IMR-90 (cell line): ENCODE data around the gene METTL23. TPM values are rescaled to one million over a fixed set of nuclear protein-coding genes. Genes with fewer than 3 reads are reported as not detected.

ENCODE experiments used
- ATAC-seq: fragments of 200-7000 bp; cut with Tn5 transposase; 2 replicates; pipeline ENCODE4 v1.9.1; 2020; ENCODE audit warnings: low read depth, mild to moderate bottlenecking, moderate library complexity
- BruUV-seq: library from RNA; stranded (reverse); fragments of 400-500 nt; replicated peaks from 2 replicates; lab custom pipeline; 2021; lab: Mats Ljungman, UMichigan
- CTCF ChIA-PET: fragments of 300-600 bp; formaldehyde crosslinking; extraction: SDS; loops from one replicate; lab custom pipeline; 2021; ENCODE audit warnings: antibody characterized with exemption; lab: Yijun Ruan, JAX
- POLR2A ChIA-PET: fragments of 300-600 bp; sonication (Branson Sonifier 250); formaldehyde crosslinking; loops from one replicate; lab custom pipeline; 2022; ENCODE audit warnings: antibody characterized with exemption; ENCODE audit not compliant: unreplicated experiment; lab: Charles Lee
- DNase-seq: peaks from one replicate; pipeline ENCODE4 v3.0.0; 2013
- H2AFZ ChIP-seq: replicated peaks from 2 replicates; pipeline ENCODE3; 2013; ENCODE audit warnings: low read length, mild to moderate bottlenecking; ENCODE audit not compliant: poor library complexity
- H2AK5ac ChIP-seq: 2 replicates; pipeline ENCODE4 v1.6.1; 2013; ENCODE audit warnings: low read depth, low read length, inconsistent platforms
- H2AK9ac ChIP-seq: replicated peaks from 2 replicates; pipeline ENCODE3; 2013; ENCODE audit warnings: mild to moderate bottlenecking, low read depth, low read length, moderate library complexity; ENCODE audit not compliant: poor library complexity
- H2BK120ac ChIP-seq: 2 replicates; pipeline ENCODE4 v1.6.1; 2013; ENCODE audit warnings: low read depth, low read length, inconsistent platforms
- H2BK15ac ChIP-seq: 3 replicates; pipeline ENCODE4 v1.6.1; 2013; ENCODE audit warnings: low read depth, low read length, inconsistent platforms
- H2BK20ac ChIP-seq: 2 replicates; pipeline ENCODE4 v1.6.1; 2013; ENCODE audit warnings: low read depth, mild to moderate bottlenecking, inconsistent platforms, low read length, moderate library complexity
- H2BK5ac ChIP-seq: 2 replicates; pipeline ENCODE4 v1.6.1; 2013; ENCODE audit warnings: mild to moderate bottlenecking, low read depth, low read length, inconsistent platforms; ENCODE audit not compliant: poor library complexity, severe bottlenecking
- H3K14ac ChIP-seq: replicated peaks from 2 replicates; pipeline ENCODE4 v1.6.1; 2013; ENCODE audit warnings: low read depth, low read length, inconsistent platforms
- H3K18ac ChIP-seq: 2 replicates; pipeline ENCODE4 v1.6.1; 2013; ENCODE audit warnings: low read depth, low read length, control low read depth
- H3K23ac ChIP-seq: 2 replicates; pipeline ENCODE4 v1.6.1; 2013; ENCODE audit warnings: low read depth, low read length, inconsistent platforms
- H3K27ac ChIP-seq: 2 replicates; pipeline ENCODE4 v1.5.1; 2013; ENCODE audit warnings: mild to moderate bottlenecking, control low read depth, low read length; ENCODE audit not compliant: insufficient read depth
- H3K27me3 ChIP-seq: 2 replicates; pipeline ENCODE4 v1.6.1; 2013; ENCODE audit warnings: low read length; ENCODE audit not compliant: control insufficient read depth, insufficient read depth
- H3K36me3 ChIP-seq: 2 replicates; pipeline ENCODE4 v1.6.1; 2013; ENCODE audit warnings: low read length, mixed read lengths; ENCODE audit not compliant: control insufficient read depth, insufficient read depth
- H3K4ac ChIP-seq: 2 replicates; pipeline ENCODE4 v1.6.1; 2013; ENCODE audit warnings: low read depth, low read length, inconsistent platforms
- H3K4me1 ChIP-seq: 2 replicates; pipeline ENCODE4 v1.6.1; 2013; ENCODE audit warnings: low read length, mixed read lengths; ENCODE audit not compliant: control insufficient read depth, insufficient read depth
- H3K4me2 ChIP-seq: 2 replicates; pipeline ENCODE4 v1.6.1; 2013; ENCODE audit warnings: low read depth, mild to moderate bottlenecking, control low read depth, low read length, moderate library complexity
- H3K4me3 ChIP-seq: 2 replicates; pipeline ENCODE4 v1.5.1; 2013; ENCODE audit warnings: low read depth, mild to moderate bottlenecking, control low read depth, low read length, moderate library complexity; ENCODE audit not compliant: insufficient read depth
- H3K56ac ChIP-seq: 2 replicates; pipeline ENCODE4 v1.6.1; 2013; ENCODE audit warnings: low read length, inconsistent platforms; ENCODE audit not compliant: insufficient read depth; ENCODE audit errors: extremely low read depth
- H3K79me1 ChIP-seq, 2 experiments: 2 replicates each; pipeline ENCODE4 v1.6.1; 2013; ENCODE audit warnings: low read length in 2 of 2, inconsistent platforms in 1 of 2, low read depth in 1 of 2
- H3K9ac ChIP-seq: 2 replicates; pipeline ENCODE4 v1.6.1; 2013; ENCODE audit warnings: low read depth, low read length, control low read depth
- H3K9me1 ChIP-seq: 2 replicates; pipeline ENCODE4 v1.6.1; 2013; ENCODE audit warnings: low read length, inconsistent platforms; ENCODE audit not compliant: insufficient read depth
- H3K9me3 ChIP-seq: 2 replicates; pipeline ENCODE4 v1.6.1; 2013; ENCODE audit warnings: low read length; ENCODE audit not compliant: control insufficient read depth, insufficient read depth
- H4K20me1 ChIP-seq: 2 replicates; pipeline ENCODE4 v1.6.1; 2013; ENCODE audit warnings: low read length, inconsistent platforms; ENCODE audit not compliant: insufficient read depth
- H4K5ac ChIP-seq: 2 replicates; pipeline ENCODE4 v1.6.1; 2013; ENCODE audit warnings: mild to moderate bottlenecking, low read depth, low read length, control low read depth
- H4K8ac ChIP-seq, 2 experiments: 2 replicates each; pipeline ENCODE4 v1.6.1; 2013; ENCODE audit warnings: low read depth in 2 of 2, low read length in 2 of 2, control low read depth in 1 of 2, inconsistent platforms in 1 of 2
- H4K91ac ChIP-seq: 2 replicates; pipeline ENCODE4 v1.6.1; 2013; ENCODE audit warnings: low read depth, low read length, inconsistent platforms; ENCODE audit not compliant: insufficient read depth
- BHLHE40 ChIP-seq: fragments of 150-350 bp; IDR thresholded peaks from 2 replicates; pipeline ENCODE4 v1.6.1; 2016; ENCODE audit warnings: mild to moderate bottlenecking, low read depth, low read length
- CEBPB ChIP-seq: IDR thresholded peaks from 2 replicates; pipeline ENCODE4 v1.6.1; 2012; ENCODE audit warnings: low read depth, low read length, improper control_type of control experiment
- CHD1 ChIP-seq: IDR thresholded peaks from 2 replicates; pipeline ENCODE4 v1.6.1; 2012; ENCODE audit warnings: low read depth, low read length, improper control_type of control experiment
- ELK1 ChIP-seq: fragments of 150-350 bp; IDR thresholded peaks from 2 replicates; pipeline ENCODE4 v1.6.1; 2016; ENCODE audit warnings: low read depth, mild to moderate bottlenecking, low read length, moderate library complexity, borderline replicate concordance
- MAFK ChIP-seq: IDR thresholded peaks from 2 replicates; pipeline ENCODE4 v1.6.1; 2012; ENCODE audit warnings: low read depth, low read length, improper control_type of control experiment
- MAZ ChIP-seq: IDR thresholded peaks from 2 replicates; pipeline ENCODE4 v1.6.1; 2012; ENCODE audit warnings: low read depth, mild to moderate bottlenecking, low read length, improper control_type of control experiment, moderate library complexity, borderline replicate concordance
- MXI1 ChIP-seq: IDR thresholded peaks from 2 replicates; pipeline ENCODE4 v1.6.1; 2012; ENCODE audit warnings: low read depth, mild to moderate bottlenecking, low read length, moderate library complexity, borderline replicate concordance
- NFE2L2 ChIP-seq: fragments of 150-350 bp; IDR thresholded peaks from 2 replicates; pipeline ENCODE4 v1.6.1; 2016; ENCODE audit warnings: low read depth, mild to moderate bottlenecking, low read length
- RAD21 ChIP-seq: IDR thresholded peaks from 2 replicates; pipeline ENCODE4 v1.6.1; 2012; ENCODE audit warnings: low read length, improper control_type of control experiment
- RCOR1 ChIP-seq: IDR thresholded peaks from 2 replicates; pipeline ENCODE4 v1.6.1; 2012; ENCODE audit warnings: mild to moderate bottlenecking, low read length, improper control_type of control experiment; ENCODE audit not compliant: insufficient replicate concordance
- RFX5 ChIP-seq: IDR thresholded peaks from 2 replicates; pipeline ENCODE4 v1.8.0; 2012; ENCODE audit warnings: low read depth, mild to moderate bottlenecking, low read length, moderate library complexity
- USF2 ChIP-seq: fragments of 150-350 bp; IDR thresholded peaks from 2 replicates; pipeline ENCODE4 v1.6.1; 2017; ENCODE audit warnings: mild to moderate bottlenecking, antibody characterized with exemption, low read length, low read depth
- WGBS, 2 experiments: methylation state at CpG; one replicate each; pipeline versions ENCODE4 v1.1.5 to v1.1.7; 2013; ENCODE audit warnings: missing lambda C conversion rate in 2 of 2; ENCODE audit not compliant: insufficient read length in 1 of 2; ENCODE audit errors: extremely low coverage in 2 of 2; 5-methylcytosine and 5-hydroxymethylcytosine counted together
- dilution Hi-C: fragments of 300-500 bp; cut with HindIII; formaldehyde crosslinking; loops from one replicate; pipeline ENCODE4 v1.14.3; 2018; ENCODE audit warnings: low sequenced_read_pairs; ENCODE audit not compliant: unreplicated experiment
- in situ Hi-C: fragments of 300-500 bp; cut with MboI; formaldehyde crosslinking; loops from 3 replicates; pipeline ENCODE4 v1.14.3; 2019; ENCODE audit warnings: low sequenced_read_pairs, inconsistent platforms, mixed read lengths
- intact Hi-C: fragments of 100-400 bp; cut with micrococcal nuclease; formaldehyde crosslinking; loops from 2 replicates; pipeline ENCODE4 v1.10.0; 2022
- polyA plus RNA-seq, 3 experiments: library from polyadenylated mRNA; depleted of rRNA; stranded (reverse); fragments of >200 nt; gene quantifications; 2 replicates each; pipeline ENCODE4 v1.2.3, GENCODE V29; 2012; ENCODE audit warnings: low replicate concordance in 1 of 3
- total RNA-seq: library from RNA; depleted of rRNA; stranded (reverse); fragments of >200 nt; gene quantifications from 2 replicates; pipeline ENCODE4 v1.2.3, GENCODE V29; 2012

The METTL23 gene
- total and polyA plus RNA-seq, 2 of the 4 experiments (the other 2 are of a cell fraction), result 18.8 to 32.1 TPM

GRCh38 chr17:76713765-76714164, 12.9 kb upstream of the METTL23 start:
- peaks cover 51% of the 10 kb centered on the region for H4K20me1 ChIP-seq
- no peak overlapping the region for H3K4me2 ChIP-seq
- no peak overlapping the region for H3K56ac ChIP-seq
- H3K18ac ChIP-seq, result no peak overlapping the region
- no peak overlapping the region for H2AK5ac ChIP-seq
- no peak overlapping the region for H2AK9ac ChIP-seq
- H3K23ac ChIP-seq, result no peak overlapping the region
- intact Hi-C loops, result loop anchor here (2.0 kb wide), 1 partner anchor 191 kb away; no protein-coding TSS in a partner anchor
- no peak overlapping the region for H3K4ac ChIP-seq
- H2BK5ac ChIP-seq, result no peak overlapping the region
- H2BK120ac ChIP-seq, result no peak overlapping the region
- BruUV-seq, result no TSS peak
- H4K91ac ChIP-seq, result no peak overlapping the region
- peaks cover 27% of the 10 kb centered on the region for H3K36me3 ChIP-seq
- TF ChIP-seq CHD1, result no peak
- no peak for TF ChIP-seq BHLHE40
- TF ChIP-seq RFX5, result no peak
- no peak for TF ChIP-seq NFE2L2
- no peak for TF ChIP-seq RCOR1
- TF ChIP-seq MAFK, result no peak
- no peak for TF ChIP-seq CEBPB
- no peak for TF ChIP-seq MXI1
- no peak for TF ChIP-seq USF2
- TF ChIP-seq ELK1, result no peak
- no peak for TF ChIP-seq MAZ
- TF ChIP-seq RAD21, result no peak
- in situ Hi-C loops, result no loop called here
- peaks cover 20% of the 10 kb centered on the region for H3K4me1 ChIP-seq
- H3K4me3 ChIP-seq, result no peak overlapping the region
- H3K9me3 ChIP-seq, result no peaks in the 10 kb centered on the region
- no peak overlapping the region for H2BK20ac ChIP-seq
- no peak overlapping the region for H3K9ac ChIP-seq
- no peak overlapping the region for H2AFZ ChIP-seq
- no peak overlapping the region for H2BK15ac ChIP-seq
- DNase-seq (no peak), ATAC-seq (no peak)
- dilution Hi-C loops, result no loop called here
- ChIA-PET CTCF (interaction anchor here (0.7 to 1.4 kb wide), 6 partner anchors 16 to 155 kb away, joined by 3 to 4 read pairs (median 3); no protein-coding TSS in a partner anchor), POLR2A (no interaction called here)
- 96% methylated on average over 4 of the region's 7 CpGs; no CpG with 5 or more reads in 1 of the 2 experiments for WGBS, 2 experiments
- no peak overlapping the region for H3K14ac ChIP-seq
- no peak overlapping the region for H4K5ac ChIP-seq
- no peaks in the 10 kb centered on the region for H3K27me3 ChIP-seq
- peaks cover 9% of the 10 kb centered on the region for H3K9me1 ChIP-seq
- H3K79me1 ChIP-seq, result peaks cover 31 to 76% of the 10 kb centered on the region in 2 experiments
- no peak overlapping the region for H4K8ac ChIP-seq
- H3K27ac ChIP-seq, result no peak overlapping the region
